ENCODE data around the gene ROBO1. TPM values are rescaled to one million over a fixed set of nuclear protein-coding genes. Genes with fewer than 3 reads are reported as not detected.

Gene ROBO1
- total and polyA plus RNA-seq, 2 of the 13 experiments (the other 11 are each of a cell fraction or from before 2014, with no cell fraction given), result 52.2 to 71.0 TPM

GRCh38 chr3:78889348-78889747, 878.5 kb downstream of the ROBO1 start (continued):
- no peak for TF ChIP-seq HIC2 (CRISPR knock-in tag; IDR thresholded peaks at IDR 0.05; ENCODE audit: low read depth)
- no peak for TF ChIP-seq ATF7 (IDR thresholded peaks at IDR 0.05)
- no peak for TF ChIP-seq ATF7 (CRISPR knock-in tag; IDR thresholded peaks at IDR 0.05)
- no peak for TF ChIP-seq TEAD2 (CRISPR knock-in tag; IDR thresholded peaks at IDR 0.05)
- TF ChIP-seq DR1 (CRISPR knock-in tag; IDR thresholded peaks at IDR 0.05), result no peak

GRCh38 chr3:78888635-78889034, 879.2 kb downstream of the ROBO1 start:
- Histone ChIP-seq H4K20me1 (ENCODE audit: insufficient read depth, low read length) (no peaks in the 10 kb centered on the region; the same call in 1 of the 2 replicates), H3K4me3 (replicated peaks in 1 of 3; ENCODE audit: insufficient read depth in 1 of 3, low read depth in 2 of 3, low read length in 3 of 3) (no peak overlapping the region), H2AFZ (ENCODE audit: low read length) (no peak overlapping the region), H3K9ac (ENCODE audit: insufficient read depth, low read depth, low read length) (no peak overlapping the region), H3K27me3 (ENCODE audit: control insufficient read depth in 1 of 2, insufficient read depth in 2 of 2, low read length in 2 of 2) (no peaks in the 10 kb centered on the region), H3K27ac (ENCODE audit: extremely low read length, insufficient read depth, low read length) (no peak overlapping the region), H3K4me1 (ENCODE audit: insufficient read depth, low read length) (peaks cover 50% of the 10 kb centered on the region), H3K79me2 (ENCODE audit: insufficient read depth, low read length) (peaks cover 63% of the 10 kb centered on the region), H3K36me3 (replicated peaks in 1 of 2; ENCODE audit: control insufficient read depth in 1 of 2, insufficient read depth in 2 of 2, low read length in 2 of 2) (no peaks in the 10 kb centered on the region; a peak in 2 of 5 replicates), H3K4me2 (ENCODE audit: low read depth, low read length) (no peak overlapping the region), H3K9me3 (ENCODE audit: low read length) (no peaks in the 10 kb centered on the region)
- in situ Hi-C loops (cut with HindIII; ENCODE audit: extremely low pct_ligation_motif_present, low pct_unique_long_range_greater_than_20kb), result no loop called here
- POLR2A ChIA-PET, result no interaction called here
- FAIRE-seq (no peak), ATAC-seq (no peak), DNase-seq (ENCODE audit: low spot score) (no peak)
- no TSS peak for BruUV-seq (replicated peaks)
- intact Hi-C loops (cut with micrococcal nuclease; ENCODE audit: unreplicated experiment), result no loop called here
- CTCF ChIA-PET (ENCODE audit: low intra/inter-chr PET ratio, low total read pairs), result no interaction called here
- TF ChIP-seq CHD2 (IDR thresholded peaks at IDR 0.05; ENCODE audit: low read depth, low read length), result no peak
- TF ChIP-seq NFKB2 (CRISPR knock-in tag; IDR thresholded peaks at IDR 0.05; ENCODE audit: borderline replicate concordance), result no peak
- TF ChIP-seq CBX5 (CRISPR knock-in tag; IDR thresholded peaks at IDR 0.05; ENCODE audit: borderline replicate concordance), result no peak
- no peak for TF ChIP-seq ZBTB3 (CRISPR knock-in tag; IDR thresholded peaks at IDR 0.05; ENCODE audit: borderline replicate concordance, low read depth)
- no peak for TF ChIP-seq ZNF18 (CRISPR knock-in tag; IDR thresholded peaks at IDR 0.05; ENCODE audit: insufficient replicate concordance)
- no peak for TF ChIP-seq ZBTB10 (CRISPR knock-in tag; IDR thresholded peaks at IDR 0.05; ENCODE audit: borderline replicate concordance)
- no peak for TF ChIP-seq GFI1 (CRISPR knock-in tag; IDR thresholded peaks at IDR 0.05; ENCODE audit: borderline replicate concordance)
- TF ChIP-seq ZIK1 (CRISPR knock-in tag; IDR thresholded peaks at IDR 0.05; ENCODE audit: borderline replicate concordance, low read depth), result no peak
- no peak for TF ChIP-seq GZF1 (CRISPR knock-in tag; IDR thresholded peaks at IDR 0.05)
